Coronary artery (tissue), 2 donors: ENCODE data around the gene EVC2.
A peak's percentile ranks its signal among the peaks of the same experiment; 100 is the strongest.

ENCODE experiments used
- DNase-seq: peaks from one replicate; pipeline ENCODE4 v3.0.0-alpha.2; 2017; ENCODE audit warnings: low spot score
- H3K27ac ChIP-seq, 2 donors: fragments of 200-600 bp; sonication (generic); one replicate each; pipeline ENCODE4 v1.5.1; 2016 to 2019
- H3K4me3 ChIP-seq: fragments of 200-600 bp; sonication (generic); 2 replicates; pipeline ENCODE4 v1.5.1; 2016; ENCODE audit warnings: mild to moderate bottlenecking, moderate library complexity
- TF ChIP-seq, protein P1 (sequence below): fragments of 200-600 bp; sonication (generic); IDR thresholded peaks from one replicate; pipeline ENCODE4 v1.5.1; 2019; ENCODE audit warnings: antibody characterized with exemption

EVC2 gene

GRCh38 chr4:5755161-5755560 lies 46.8 kb upstream of the EVC2 start:
- H3K27ac ChIP-seq: no peak overlapping the region
- peak; percentile 33 for DNase-seq
- H3K4me3 ChIP-seq: no peak overlapping the region
- TF ChIP-seq, protein P1, sequence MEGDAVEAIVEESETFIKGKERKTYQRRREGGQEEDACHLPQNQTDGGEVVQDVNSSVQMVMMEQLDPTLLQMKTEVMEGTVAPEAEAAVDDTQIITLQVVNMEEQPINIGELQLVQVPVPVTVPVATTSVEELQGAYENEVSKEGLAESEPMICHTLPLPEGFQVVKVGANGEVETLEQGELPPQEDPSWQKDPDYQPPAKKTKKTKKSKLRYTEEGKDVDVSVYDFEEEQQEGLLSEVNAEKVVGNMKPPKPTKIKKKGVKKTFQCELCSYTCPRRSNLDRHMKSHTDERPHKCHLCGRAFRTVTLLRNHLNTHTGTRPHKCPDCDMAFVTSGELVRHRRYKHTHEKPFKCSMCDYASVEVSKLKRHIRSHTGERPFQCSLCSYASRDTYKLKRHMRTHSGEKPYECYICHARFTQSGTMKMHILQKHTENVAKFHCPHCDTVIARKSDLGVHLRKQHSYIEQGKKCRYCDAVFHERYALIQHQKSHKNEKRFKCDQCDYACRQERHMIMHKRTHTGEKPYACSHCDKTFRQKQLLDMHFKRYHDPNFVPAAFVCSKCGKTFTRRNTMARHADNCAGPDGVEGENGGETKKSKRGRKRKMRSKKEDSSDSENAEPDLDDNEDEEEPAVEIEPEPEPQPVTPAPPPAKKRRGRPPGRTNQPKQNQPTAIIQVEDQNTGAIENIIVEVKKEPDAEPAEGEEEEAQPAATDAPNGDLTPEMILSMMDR: no peak

DNA sequence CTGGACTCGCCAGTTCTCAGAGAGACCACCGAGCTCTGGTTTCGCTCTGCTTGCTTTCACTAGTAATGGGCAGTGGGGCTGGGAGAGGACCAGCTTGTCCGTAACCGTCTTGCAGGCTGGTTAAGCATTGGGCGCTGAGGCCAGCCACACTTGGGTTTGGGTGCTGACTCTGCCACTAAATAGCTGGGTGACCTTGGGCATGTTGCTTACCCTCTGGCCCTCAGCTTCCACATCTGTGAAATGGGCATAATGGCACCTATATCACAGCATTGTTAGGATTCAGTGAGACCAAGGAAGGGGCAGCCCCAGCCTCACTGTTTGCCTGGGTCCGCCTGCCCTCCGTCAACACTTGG lies 46.1 kb upstream of the EVC2 start:
- Histone ChIP-seq H3K27ac (no peak overlapping the region), H3K4me3 (no peak overlapping the region)
- TF ChIP-seq, protein P1: no peak
- no peak for DNase-seq

DNA sequence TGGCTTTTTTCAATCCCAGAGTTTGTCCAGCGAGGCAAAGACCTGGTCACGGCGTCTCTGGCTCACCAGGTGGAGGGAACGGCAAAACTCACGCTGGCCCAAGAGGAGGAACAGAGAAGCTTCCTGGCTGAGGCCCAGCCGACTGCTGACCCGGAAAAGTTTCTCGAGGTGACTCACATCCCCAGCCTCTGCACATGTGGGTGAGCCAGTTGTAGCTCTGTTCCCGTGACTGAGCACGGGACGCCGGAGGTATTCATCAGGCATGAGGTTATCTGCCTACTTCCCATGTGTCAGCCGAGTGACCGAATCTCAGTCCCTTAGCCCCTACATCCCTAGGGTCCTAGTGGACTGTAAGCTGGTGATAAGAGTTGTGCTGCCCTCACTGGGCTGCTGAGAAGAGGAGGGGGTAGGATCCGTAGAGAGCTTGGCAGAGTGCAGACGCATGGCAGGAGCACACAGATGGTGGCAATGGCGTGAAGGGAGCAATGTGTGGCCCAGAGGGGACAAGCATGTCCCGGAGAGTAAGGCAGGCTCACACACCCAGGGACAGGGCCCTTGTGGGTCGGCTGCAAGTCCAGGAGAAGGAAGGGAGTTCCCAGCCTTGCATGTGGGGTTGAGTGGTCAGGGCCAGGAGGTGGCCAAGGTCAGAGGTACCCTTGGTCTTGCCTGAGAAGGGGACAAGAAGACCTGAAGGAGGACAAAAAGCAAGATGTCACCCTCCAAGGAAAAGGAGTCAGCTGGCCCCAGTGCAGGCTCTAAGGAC lies 45.6 kb upstream of the EVC2 start:
- Histone ChIP-seq H3K27ac (no peak overlapping the region), H3K4me3 (no peak overlapping the region)
- DNase-seq: peak; percentile 71
- TF ChIP-seq, protein P1: no peak

DNA sequence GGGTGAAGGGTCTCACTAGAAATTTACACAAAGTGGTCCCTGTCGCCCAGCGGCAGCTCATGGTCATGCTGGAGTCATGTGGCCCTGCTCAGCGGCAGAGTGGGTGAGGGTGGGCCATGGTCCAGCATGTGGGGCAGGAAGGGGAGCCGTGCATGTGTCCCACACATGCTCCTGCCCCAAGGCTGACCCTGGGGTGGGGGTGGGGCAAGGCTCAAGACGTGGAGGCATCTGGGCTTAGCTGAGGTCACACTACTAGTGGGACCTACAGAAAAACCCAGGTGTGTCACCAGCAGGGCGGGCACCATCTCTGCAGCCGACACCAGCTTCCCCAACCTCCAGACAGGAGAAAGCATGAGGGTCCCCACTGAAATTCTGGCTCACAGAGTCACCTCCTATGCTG lies 45.0 kb upstream of the EVC2 start:
- Histone ChIP-seq H3K4me3 (no peak overlapping the region), H3K27ac (no peak overlapping the region)
- TF ChIP-seq, protein P1: no peak
- peak; percentile 67 for DNase-seq

- no peak overlapping the region for H3K4me3 ChIP-seq
- TF ChIP-seq, protein P1: no peak
- peak; percentile 50 for DNase-seq
- H3K27ac ChIP-seq: no peak overlapping the region
These were observed 44.2 kb upstream of the EVC2 start for GRCh38 chr4:5752376-5753184.

DNA sequence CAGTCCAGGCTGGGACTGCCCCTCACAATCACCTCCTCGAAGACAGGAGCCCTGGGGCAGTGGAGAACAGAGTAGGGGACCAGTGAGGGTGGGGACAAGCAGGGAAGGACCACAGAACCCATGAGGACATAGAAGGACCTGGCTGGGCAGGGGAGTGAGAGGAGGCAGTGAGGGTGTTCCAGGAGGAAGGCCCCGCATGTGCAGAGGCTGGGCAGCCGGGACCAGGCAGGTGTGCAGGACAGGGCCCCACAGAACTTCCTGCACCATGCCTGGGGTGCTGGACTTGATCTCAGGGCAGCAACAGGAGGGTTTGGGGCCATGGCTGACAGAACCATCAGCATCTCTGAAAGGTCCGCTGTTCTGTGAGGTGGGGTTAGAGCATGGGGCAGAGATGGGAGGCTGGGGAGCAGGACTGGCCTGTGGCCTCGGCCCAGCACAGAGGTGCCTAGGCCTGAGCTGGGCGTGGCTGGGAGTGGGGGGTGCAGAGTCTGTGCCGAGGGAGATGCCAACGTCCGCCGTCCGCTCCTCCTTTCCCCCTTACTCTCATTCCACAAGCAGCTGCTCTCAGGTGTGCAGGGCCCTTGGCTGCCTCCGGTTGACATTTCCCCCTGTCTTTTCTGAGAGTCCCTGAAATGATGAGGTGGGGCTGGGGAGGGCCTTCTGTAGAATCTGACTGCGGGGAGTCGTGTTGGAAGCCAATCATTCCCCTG lies 43.5 kb upstream of the EVC2 start:
- no peak overlapping the region for H3K27ac ChIP-seq
- DNase-seq: no peak
- no peak overlapping the region for H3K4me3 ChIP-seq

More for the DNA sequence above, 43.5 kb upstream of the EVC2 start:
- TF ChIP-seq, protein P1: no peak
